ENCODE data around the gene WDR36. TPM values are rescaled to one million over a fixed set of nuclear protein-coding genes. Genes with fewer than 3 reads are reported as not detected.

The WDR36 gene
- total and polyA plus RNA-seq, 2 experiments from 2014 or later = 14.1 to 14.9 TPM

DNA sequence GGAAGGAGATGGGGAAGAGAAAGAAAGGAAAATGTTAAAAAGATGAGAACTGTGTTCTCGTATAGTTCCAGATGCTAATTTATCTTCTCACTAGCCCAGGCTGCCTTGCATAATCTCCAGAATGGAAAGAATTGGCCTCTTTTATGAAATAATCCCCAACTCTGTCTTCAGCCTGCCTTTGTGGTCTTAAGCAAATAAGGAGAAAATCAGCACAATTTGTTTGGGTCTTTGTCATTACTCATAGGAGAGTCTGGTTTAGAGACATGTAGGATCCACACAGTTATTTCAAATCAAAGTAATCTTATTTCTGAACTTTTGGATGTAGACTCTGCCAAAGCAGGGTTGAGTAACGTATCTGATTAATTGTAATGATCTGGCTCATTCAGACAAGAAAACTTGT is 81.3 kb downstream of the WDR36 start:
- Histone ChIP-seq H3K4me1 (ENCODE audit: low read depth) (no peaks in the 10 kb centered on the region), H3K27me3 (no peaks in the 10 kb centered on the region), H3K9me3 (ENCODE audit: low read depth) (no peaks in the 10 kb centered on the region), H3K27ac (no peak overlapping the region), H3K4me3 (no peak overlapping the region), H3K36me3 (no peaks in the 10 kb centered on the region)
- TF ChIP-seq, protein P1, sequence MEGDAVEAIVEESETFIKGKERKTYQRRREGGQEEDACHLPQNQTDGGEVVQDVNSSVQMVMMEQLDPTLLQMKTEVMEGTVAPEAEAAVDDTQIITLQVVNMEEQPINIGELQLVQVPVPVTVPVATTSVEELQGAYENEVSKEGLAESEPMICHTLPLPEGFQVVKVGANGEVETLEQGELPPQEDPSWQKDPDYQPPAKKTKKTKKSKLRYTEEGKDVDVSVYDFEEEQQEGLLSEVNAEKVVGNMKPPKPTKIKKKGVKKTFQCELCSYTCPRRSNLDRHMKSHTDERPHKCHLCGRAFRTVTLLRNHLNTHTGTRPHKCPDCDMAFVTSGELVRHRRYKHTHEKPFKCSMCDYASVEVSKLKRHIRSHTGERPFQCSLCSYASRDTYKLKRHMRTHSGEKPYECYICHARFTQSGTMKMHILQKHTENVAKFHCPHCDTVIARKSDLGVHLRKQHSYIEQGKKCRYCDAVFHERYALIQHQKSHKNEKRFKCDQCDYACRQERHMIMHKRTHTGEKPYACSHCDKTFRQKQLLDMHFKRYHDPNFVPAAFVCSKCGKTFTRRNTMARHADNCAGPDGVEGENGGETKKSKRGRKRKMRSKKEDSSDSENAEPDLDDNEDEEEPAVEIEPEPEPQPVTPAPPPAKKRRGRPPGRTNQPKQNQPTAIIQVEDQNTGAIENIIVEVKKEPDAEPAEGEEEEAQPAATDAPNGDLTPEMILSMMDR (IDR thresholded peaks at IDR 0.05; ENCODE audit: low read depth, low read length) = no peak
- DNase-seq (ENCODE audit: low read depth in 1 of 2, low spot score in 1 of 2) = peak in 1 of 2 donors; percentile 15

Other genes starting within 250 kb of the WDR36 start
- gene TSLP, start 20.6 kb upstream of the WDR36 start, total RNA-seq = 0.30 and 0.42 TPM in 2 replicates
- gene TSLP, start 20.6 kb upstream of the WDR36 start, polyA plus RNA-seq = 0.78 and 1.4 TPM in 2 replicates
- gene CAMK4, start 132.0 kb downstream of the WDR36 start, total RNA-seq = 0.99 and 2.1 TPM in 2 replicates
- 0.67 and 1.7 TPM in 2 replicates for gene CAMK4, start 132.0 kb downstream of the WDR36 start, polyA plus RNA-seq